Measurements from ENCODE around the gene SGK2. TPM values are rescaled to one million over a fixed set of nuclear protein-coding genes. Genes with fewer than 3 reads are reported as not detected.
A peak's percentile ranks its signal among the peaks of the same experiment; 100 is the strongest.

The SGK2 gene
- total and polyA plus RNA-seq, 9 of the 15 experiments (the other 6 are each of a cell fraction or from before 2014, with no cell fraction given), result 0.07 to 0.31 (median 0.15) TPM; not detected in 2

- TF ChIP-seq ZNF512 (tag; IDR thresholded peaks at IDR 0.05) (no peak), SNAPC5 (CRISPR knock-in tag; IDR thresholded peaks at IDR 0.05) (no peak), ZNF518B (CRISPR knock-in tag; IDR thresholded peaks at IDR 0.05) (no peak), NFE2 (IDR thresholded peaks at IDR 0.05; ENCODE audit: low read depth) (peak; percentile 69), ZFP91 (CRISPR knock-in tag; IDR thresholded peaks at IDR 0.05) (no peak), CBX5 (IDR thresholded peaks at IDR 0.05; ENCODE audit: borderline replicate concordance, low read depth) (no peak), C11orf30 (IDR thresholded peaks at IDR 0.05; ENCODE audit: low read depth) (peak; percentile 77), ZNF3 (CRISPR knock-in tag; IDR thresholded peaks at IDR 0.05) (no peak), SNIP1 (IDR thresholded peaks at IDR 0.05; ENCODE audit: low read depth) (no peak), ZNF609 (CRISPR knock-in tag; IDR thresholded peaks at IDR 0.05; ENCODE audit: borderline replicate concordance) (no peak)
These were observed 4.5 kb upstream of the SGK2 start (continued) for GRCh38 chr20:43554369-43554768.

All from K562 (cell line).